Bronchial epithelial cell (primary cell): ENCODE results near the gene CAMK1. TPM values are rescaled to one million over a fixed set of nuclear protein-coding genes. Genes with fewer than 3 reads are reported as not detected.

Experiments used
- DNase-seq: peaks from one replicate; pipeline ENCODE4 v3.0.0-alpha.2; 2010; ENCODE audit warnings: low read depth
- FAIRE-seq: peaks from 2 replicates; lab custom pipeline; 2011; peaks lifted over from hg19 to GRCh38; lab: Jason Lieb, UNC
- H3K27me3 ChIP-seq: 2 replicates; pipeline ENCODE4 v1.5.1; 2011; ENCODE audit warnings: low read length; ENCODE audit not compliant: control insufficient read depth, insufficient read depth
- H3K36me3 ChIP-seq: 2 replicates; pipeline ENCODE4 v1.5.1; 2011; ENCODE audit warnings: low read length; ENCODE audit not compliant: control insufficient read depth, insufficient read depth
- H3K4me3 ChIP-seq: 2 replicates; pipeline ENCODE4 v1.5.1; 2011; ENCODE audit warnings: mild to moderate bottlenecking, low read depth, low read length, control low read depth
- total RNA-seq: library from RNA; depleted of rRNA; stranded (reverse); fragments of >200 nt; gene quantifications from 2 replicates; pipeline ENCODE4 v1.2.1, GENCODE V29; 2014
- TF ChIP-seq, protein P1 (sequence below): IDR thresholded peaks from 2 replicates; pipeline ENCODE4 v1.5.1; 2011; ENCODE audit warnings: mild to moderate bottlenecking, moderate library complexity, low read length, control low read depth, inconsistent platforms; ENCODE audit not compliant: insufficient read depth, severe bottlenecking

Gene CAMK1
- total RNA-seq, 1 donor from 2014 or later: 18.2 TPM

DNA sequence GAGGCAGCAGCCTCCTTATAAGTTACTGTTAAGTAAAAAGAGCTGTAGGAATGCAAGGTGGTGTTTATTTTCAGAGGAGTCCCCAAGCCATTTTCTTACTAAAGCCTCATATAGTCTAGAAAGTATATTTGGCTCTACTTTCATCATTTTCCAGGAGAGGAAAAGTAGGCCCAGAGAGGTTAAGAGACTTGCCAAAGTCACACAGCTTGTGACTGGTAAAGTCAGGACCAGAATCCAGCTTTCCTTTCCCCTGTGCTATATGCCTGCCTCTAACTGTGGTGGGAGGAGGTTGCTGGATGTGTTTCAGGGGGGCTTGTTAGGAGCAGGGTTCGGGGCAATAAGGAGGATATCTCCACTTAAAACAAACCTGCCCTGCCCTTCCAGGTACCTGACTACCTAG is 27.2 kb downstream of the CAMK1 start:
- TF ChIP-seq, protein P1, sequence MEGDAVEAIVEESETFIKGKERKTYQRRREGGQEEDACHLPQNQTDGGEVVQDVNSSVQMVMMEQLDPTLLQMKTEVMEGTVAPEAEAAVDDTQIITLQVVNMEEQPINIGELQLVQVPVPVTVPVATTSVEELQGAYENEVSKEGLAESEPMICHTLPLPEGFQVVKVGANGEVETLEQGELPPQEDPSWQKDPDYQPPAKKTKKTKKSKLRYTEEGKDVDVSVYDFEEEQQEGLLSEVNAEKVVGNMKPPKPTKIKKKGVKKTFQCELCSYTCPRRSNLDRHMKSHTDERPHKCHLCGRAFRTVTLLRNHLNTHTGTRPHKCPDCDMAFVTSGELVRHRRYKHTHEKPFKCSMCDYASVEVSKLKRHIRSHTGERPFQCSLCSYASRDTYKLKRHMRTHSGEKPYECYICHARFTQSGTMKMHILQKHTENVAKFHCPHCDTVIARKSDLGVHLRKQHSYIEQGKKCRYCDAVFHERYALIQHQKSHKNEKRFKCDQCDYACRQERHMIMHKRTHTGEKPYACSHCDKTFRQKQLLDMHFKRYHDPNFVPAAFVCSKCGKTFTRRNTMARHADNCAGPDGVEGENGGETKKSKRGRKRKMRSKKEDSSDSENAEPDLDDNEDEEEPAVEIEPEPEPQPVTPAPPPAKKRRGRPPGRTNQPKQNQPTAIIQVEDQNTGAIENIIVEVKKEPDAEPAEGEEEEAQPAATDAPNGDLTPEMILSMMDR: no peak
- peaks cover 42% of the 10 kb centered on the region for H3K36me3 ChIP-seq

GRCh38 chr3:9739181-9739580 is 30.6 kb downstream of the CAMK1 start:
- Histone ChIP-seq H3K36me3 (peaks cover 47% of the 10 kb centered on the region), H3K27me3 (no peaks in the 10 kb centered on the region), H3K4me3 (no peak overlapping the region)
- TF ChIP-seq, protein P1: no peak
- FAIRE-seq: no peak
- DNase-seq: no peak

More for the DNA sequence above, 27.2 kb downstream of the CAMK1 start:
- FAIRE-seq: no peak
- no peak overlapping the region for H3K4me3 ChIP-seq
- no peak for DNase-seq
- no peaks in the 10 kb centered on the region for H3K27me3 ChIP-seq

- no peaks in the 10 kb centered on the region for H3K27me3 ChIP-seq
- H3K4me3 ChIP-seq: no peak overlapping the region
- DNase-seq: no peak
- no peak for FAIRE-seq
- peaks cover 31% of the 10 kb centered on the region for H3K36me3 ChIP-seq
- TF ChIP-seq, protein P1: no peak
Observed at GRCh38 chr3:9736831-9737230, 32.9 kb downstream of the CAMK1 start.

DNA sequence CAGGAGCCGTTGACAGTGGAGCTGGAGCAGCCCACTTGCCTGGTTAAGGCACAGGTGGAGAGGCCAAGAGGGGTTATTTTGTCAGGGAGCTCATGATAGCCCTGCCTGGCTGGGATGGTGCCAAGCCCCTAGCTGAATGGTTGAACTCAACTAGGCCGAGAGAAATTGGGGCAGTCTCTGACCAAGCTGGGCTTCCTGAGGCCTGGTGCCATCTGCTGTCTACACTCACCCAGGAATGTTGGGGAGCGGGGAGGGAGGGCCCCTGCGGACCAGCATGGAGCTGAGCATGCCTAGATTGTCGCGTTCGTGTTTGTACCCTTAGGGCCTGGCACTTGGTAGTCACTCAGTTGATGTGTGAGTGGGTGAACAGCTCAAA is 37.0 kb downstream of the CAMK1 start:
- FAIRE-seq: no peak
- no peak for DNase-seq
- H3K36me3 ChIP-seq: peaks cover 14% of the 10 kb centered on the region
- peak overlapping the region; percentile 86 for H3K4me3 ChIP-seq
- TF ChIP-seq, protein P1: peak; percentile 11
- no peaks in the 10 kb centered on the region for H3K27me3 ChIP-seq

- H3K27me3 ChIP-seq: no peaks in the 10 kb centered on the region
- DNase-seq: no peak
- FAIRE-seq: no peak
- TF ChIP-seq, protein P1: no peak
- H3K36me3 ChIP-seq: peaks cover 14% of the 10 kb centered on the region
- peak overlapping the region; percentile 86 for H3K4me3 ChIP-seq
Observed at GRCh38 chr3:9732080-9732739, 37.5 kb downstream of the CAMK1 start.
